CD4-positive, alpha-beta T cell treated with Interleukin-1 beta for 1 hour (primary cell): ENCODE measurements around the gene PCSK5.

Experiments used
- DNase-seq, 2 donors: peaks; one replicate each; pipeline ENCODE4 v3.0.0-alpha.2; 2020 to 2022

PCSK5 gene

DNA sequence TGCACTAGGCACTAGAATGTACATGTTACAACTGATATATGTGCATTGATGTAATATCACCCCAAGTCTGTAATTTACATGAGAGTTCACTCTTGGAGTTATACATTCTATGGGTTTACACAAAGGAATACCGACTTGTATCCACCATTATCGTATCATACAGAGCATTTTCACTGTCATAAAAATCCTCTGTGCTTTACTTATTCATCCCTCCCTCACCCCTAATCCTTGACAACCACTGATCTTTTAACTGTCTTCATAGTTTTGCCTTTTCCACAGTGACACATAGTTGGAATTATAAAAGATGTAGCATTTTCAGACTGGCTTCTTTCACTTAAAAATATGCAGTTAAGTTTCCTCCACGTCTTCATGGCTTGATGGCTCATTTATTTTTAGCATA is 514.9 kb downstream of the PCSK5 start:
- no peak for DNase-seq

DNA sequence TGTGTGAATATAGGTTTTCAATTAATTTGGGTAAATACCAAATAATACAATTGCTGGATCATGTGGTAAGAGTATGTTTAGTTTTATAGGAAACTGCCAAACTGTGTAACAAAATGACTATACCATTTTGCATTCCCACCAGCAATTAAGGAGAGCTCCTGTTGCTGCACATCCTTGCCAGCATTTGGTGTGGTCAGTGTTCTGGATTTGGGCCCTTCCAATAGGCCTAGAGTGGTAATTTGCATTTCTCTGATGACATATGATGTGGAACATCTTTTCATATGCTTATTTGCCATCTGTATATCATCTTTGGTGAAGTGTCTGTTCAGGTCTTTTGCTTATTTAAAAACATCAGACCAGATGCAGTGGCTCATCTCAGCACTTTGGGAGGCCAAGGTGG is 515.4 kb downstream of the PCSK5 start:
- DNase-seq: no peak
